ENCODE measurements around the gene CABYR.

CABYR gene

GRCh38 chr18:24188120-24188519 lies 49.3 kb downstream of the CABYR start:
- Histone ChIP-seq H3K4me1 (ENCODE audit: control insufficient read depth, insufficient read depth, low read length) (peaks cover 10% of the 10 kb centered on the region; the same call in 1 of the 2 replicates), H3K36me3 (ENCODE audit: control insufficient read depth in 2 of 2, insufficient read depth in 1 of 2, low read length in 2 of 2) (no peaks in the 10 kb centered on the region), H3K27ac (ENCODE audit: extremely low read depth, low read depth, low read length) (no peak overlapping the region), H3K4me3 (ENCODE audit: low read depth, low read length) (no peak overlapping the region), H3K9me3 (ENCODE audit: control insufficient read depth, insufficient read depth, low read depth, low read length) (no peaks in the 10 kb centered on the region)
- ChIA-PET CTCF (interaction anchor here (0.6 to 8.6 kb wide), 3 partner anchors 11 to 300 kb away, joined by 3 to 102 read pairs (median 3); no protein-coding TSS in a partner anchor), POLR2A (interaction anchor here (1.0 kb wide), 1 partner anchor 13 kb away, joined by 3 read pairs; no protein-coding TSS in a partner anchor)
- TF ChIP-seq ZFHX2 (tag by site-specific recombination; conservative IDR thresholded peaks at IDR 0.05) (no peak), SP7 (tag by site-specific recombination; IDR thresholded peaks at IDR 0.05) (no peak), ZNF510 (tag by site-specific recombination; IDR thresholded peaks at IDR 0.05; ENCODE audit: insufficient replicate concordance) (no peak), OVOL3 (tag by site-specific recombination; IDR thresholded peaks at IDR 0.05) (no peak), ZNF311 (tag by site-specific recombination; IDR thresholded peaks at IDR 0.05; ENCODE audit: borderline replicate concordance) (no peak), ZNF837 (tag by site-specific recombination; IDR thresholded peaks at IDR 0.05) (no peak), HOXA7 (CRISPR knock-in tag; IDR thresholded peaks at IDR 0.05; ENCODE audit: borderline replicate concordance) (no peak), YY2 (tag by site-specific recombination; IDR thresholded peaks at IDR 0.05) (no peak), PATZ1 (tag by site-specific recombination; IDR thresholded peaks at IDR 0.05) (no peak)

GRCh38 chr18:24189007-24189528 lies 50.2 kb downstream of the CABYR start:
- ChIA-PET CTCF (interaction anchor here (0.6 to 8.6 kb wide), 3 partner anchors 12 to 686 kb away, joined by 3 to 102 read pairs (median 3); no protein-coding TSS in a partner anchor), POLR2A (interaction anchor here (0.8 to 3.3 kb wide), 2 partner anchors 50 to 77 kb away, joined by 5 to 22 read pairs; partner anchors contain the start of gene CABYR)
- no peak overlapping the region for H3K27ac ChIP-seq (ENCODE audit: extremely low read depth, low read depth, low read length)
- no peaks in the 10 kb centered on the region for H3K36me3 ChIP-seq (ENCODE audit: control insufficient read depth in 2 of 2, insufficient read depth in 1 of 2, low read length in 2 of 2)
- H3K9me3 ChIP-seq (ENCODE audit: control insufficient read depth, insufficient read depth, low read depth, low read length): no peaks in the 10 kb centered on the region
- peaks cover 10% of the 10 kb centered on the region; the same call in 1 of the 2 replicates for H3K4me1 ChIP-seq (ENCODE audit: control insufficient read depth, insufficient read depth, low read length)
- no peak overlapping the region for H3K4me3 ChIP-seq (ENCODE audit: low read depth, low read length)
- TF ChIP-seq ZNF792 (tag by site-specific recombination; IDR thresholded peaks at IDR 0.05): no peak
- peak; percentile 61 for TF ChIP-seq GLIS1 (tag by site-specific recombination; IDR thresholded peaks at IDR 0.05)

- Histone ChIP-seq H3K4me1 (ENCODE audit: control insufficient read depth, insufficient read depth, low read length) (peaks cover 10% of the 10 kb centered on the region; the same call in 1 of the 2 replicates), H3K9me3 (ENCODE audit: control insufficient read depth, insufficient read depth, low read depth, low read length) (no peaks in the 10 kb centered on the region), H3K36me3 (ENCODE audit: control insufficient read depth in 2 of 2, insufficient read depth in 1 of 2, low read length in 2 of 2) (no peaks in the 10 kb centered on the region), H3K27ac (ENCODE audit: extremely low read depth, low read depth, low read length) (no peak overlapping the region), H3K4me3 (ENCODE audit: low read depth, low read length) (no peak overlapping the region)
- no peak for TF ChIP-seq KLF9 (tag by site-specific recombination; IDR thresholded peaks at IDR 0.05; ENCODE audit: low read depth)
- TF ChIP-seq ZNF324 (tag by site-specific recombination; IDR thresholded peaks at IDR 0.05): no peak
- ChIA-PET CTCF (interaction anchor here (1.5 to 8.6 kb wide), 2 partner anchors 12 to 13 kb away, joined by 4 to 102 read pairs; no protein-coding TSS in a partner anchor), POLR2A (interaction anchor here (3.3 kb wide), 1 partner anchor 51 kb away, joined by 22 read pairs; the partner anchor contains the start of gene CABYR)
These were observed 50.9 kb downstream of the CABYR start for GRCh38 chr18:24189664-24190346.

GRCh38 chr18:24190590-24190989 lies 51.7 kb downstream of the CABYR start:
- Histone ChIP-seq H3K36me3 (ENCODE audit: control insufficient read depth in 2 of 2, insufficient read depth in 1 of 2, low read length in 2 of 2) (no peaks in the 10 kb centered on the region), H3K4me3 (ENCODE audit: low read depth, low read length) (no peak overlapping the region), H3K27ac (ENCODE audit: extremely low read depth, low read depth, low read length) (no peak overlapping the region), H3K9me3 (ENCODE audit: control insufficient read depth, insufficient read depth, low read depth, low read length) (no peaks in the 10 kb centered on the region), H3K4me1 (ENCODE audit: control insufficient read depth, insufficient read depth, low read length) (peaks cover 10% of the 10 kb centered on the region; the same call in 1 of the 2 replicates)
- ChIA-PET CTCF (interaction anchor here (0.7 to 8.6 kb wide), 4 partner anchors 8 to 298 kb away, joined by 4 to 102 read pairs (median 4); no protein-coding TSS in a partner anchor), POLR2A (interaction anchor here (3.3 kb wide), 1 partner anchor 52 kb away, joined by 22 read pairs; the partner anchor contains the start of gene CABYR)
- TF ChIP-seq ZNF600 (tag by site-specific recombination; IDR thresholded peaks at IDR 0.05) (no peak), ZNF585B (tag by site-specific recombination; IDR thresholded peaks at IDR 0.05) (no peak), ZNF785 (tag by site-specific recombination; IDR thresholded peaks at IDR 0.05) (no peak), ZNF292 (tag by site-specific recombination; IDR thresholded peaks at IDR 0.05; ENCODE audit: borderline replicate concordance, low read depth) (no peak), ZSCAN5A (tag by site-specific recombination; IDR thresholded peaks at IDR 0.05) (no peak), PRDM4 (tag by site-specific recombination; IDR thresholded peaks at IDR 0.05) (no peak), ZFP3 (tag by site-specific recombination; IDR thresholded peaks at IDR 0.05; ENCODE audit: low read depth) (no peak)
